Liver (tissue), 9 donors: ENCODE measurements around the gene BCAS4. TPM values are rescaled to one million over a fixed set of nuclear protein-coding genes. Genes with fewer than 3 reads are reported as not detected.

Experiments
- DNase-seq: peaks from one replicate; pipeline ENCODE4 v3.0.0-alpha.2; 2017; ENCODE audit warnings: low spot score
- H3K27ac ChIP-seq, 2 donors: one replicate each; pipeline ENCODE4 v1.7.0; 2013; ENCODE audit warnings: inconsistent platforms in 2 of 2, low read length in 2 of 2, control low read depth in 1 of 2, low read depth in 1 of 2, mild to moderate bottlenecking in 1 of 2
- H3K27me3 ChIP-seq, 4 donors: one replicate each; pipeline versions ENCODE4 v1.6.1 to v1.7.0; 2013; ENCODE audit warnings: low read length in 3 of 4, inconsistent platforms in 1 of 4, mild to moderate bottlenecking in 1 of 4, moderate library complexity in 1 of 4; ENCODE audit not compliant: control insufficient read depth in 4 of 4, insufficient read depth in 4 of 4
- H3K36me3 ChIP-seq, 4 donors: one replicate each; pipeline versions ENCODE4 v1.6.1 to v1.7.0; 2013; ENCODE audit warnings: low read length in 3 of 4, mild to moderate bottlenecking in 3 of 4, low read depth in 1 of 4, moderate library complexity in 1 of 4; ENCODE audit not compliant: control insufficient read depth in 4 of 4, insufficient read depth in 3 of 4
- H3K4me1 ChIP-seq, 4 donors: one replicate each; pipeline versions ENCODE4 v1.6.1 to v1.7.0; 2013; ENCODE audit warnings: low read length in 3 of 4, mild to moderate bottlenecking in 3 of 4, moderate library complexity in 1 of 4; ENCODE audit not compliant: control insufficient read depth in 4 of 4, insufficient read depth in 4 of 4
- H3K4me3 ChIP-seq, 3 donors: one replicate each; pipeline versions ENCODE4 v1.6.1 to v1.7.0; 2013; ENCODE audit warnings: low read length in 3 of 3, control low read depth in 1 of 3, low read depth in 1 of 3, mild to moderate bottlenecking in 1 of 3
- H3K9ac ChIP-seq, 2 donors: one replicate each; pipeline ENCODE4 v1.7.0; 2013; ENCODE audit warnings: low read length in 2 of 2, mild to moderate bottlenecking in 2 of 2, moderate library complexity in 2 of 2, control low read depth in 1 of 2, low read depth in 1 of 2
- H3K9me3 ChIP-seq, 4 donors: one replicate each; pipeline versions ENCODE4 v1.6.1 to v1.7.0; 2013; ENCODE audit warnings: low read length in 3 of 4; ENCODE audit not compliant: control insufficient read depth in 4 of 4
- CTCF ChIP-seq: fragments of 150-350 bp; IDR thresholded peaks from 2 replicates; pipeline ENCODE4 v1.5.1; 2017; ENCODE audit warnings: improper control_type of control experiment, low read depth, low read length; ENCODE audit not compliant: missing input control
- EGR1 ChIP-seq, 2 donors: IDR thresholded peaks; 2 replicates each; pipeline ENCODE4 v1.6.1; 2016 to 2018; ENCODE audit warnings: antibody characterized with exemption in 2 of 2, low read depth in 2 of 2
- FOXA1 ChIP-seq: IDR thresholded peaks from 2 replicates; pipeline ENCODE4 v1.6.1; 2016; ENCODE audit warnings: antibody characterized with exemption
- FOXA2 ChIP-seq: IDR thresholded peaks from 2 replicates; pipeline ENCODE4 v1.6.1; 2016; ENCODE audit warnings: antibody characterized with exemption
- GABPA ChIP-seq, 2 donors: IDR thresholded peaks in 1 of 2; conservative IDR thresholded peaks in 1 of 2; 2 replicates each; pipeline ENCODE4 v1.6.1; 2016; ENCODE audit warnings: antibody characterized with exemption in 2 of 2, mild to moderate bottlenecking in 1 of 2, moderate library complexity in 1 of 2
- HNF4G ChIP-seq: IDR thresholded peaks from 2 replicates; pipeline ENCODE4 v1.6.1; 2016; ENCODE audit warnings: antibody characterized with exemption
- JUND ChIP-seq, 2 donors: IDR thresholded peaks; 2 replicates each; pipeline ENCODE4 v1.6.1; 2016; ENCODE audit warnings: antibody characterized with exemption in 2 of 2
- NR2F2 ChIP-seq: IDR thresholded peaks from 2 replicates; pipeline ENCODE4 v1.6.1; 2016; ENCODE audit warnings: antibody characterized with exemption
- RAD21 ChIP-seq, 2 donors: IDR thresholded peaks; 2 replicates each; pipeline ENCODE4 v1.6.1; 2016; ENCODE audit warnings: antibody characterized with exemption in 2 of 2, mild to moderate bottlenecking in 2 of 2
- REST ChIP-seq: IDR thresholded peaks from 2 replicates; pipeline ENCODE4 v1.6.1; 2016; ENCODE audit warnings: antibody characterized with exemption, mild to moderate bottlenecking
- RXRA ChIP-seq, 2 donors: IDR thresholded peaks; 2 replicates each; pipeline ENCODE4 v1.6.1; 2017 to 2018; ENCODE audit warnings: antibody characterized with exemption in 2 of 2, mild to moderate bottlenecking in 1 of 2
- SP1 ChIP-seq: IDR thresholded peaks from 2 replicates; pipeline ENCODE4 v1.6.1; 2018; ENCODE audit warnings: antibody characterized with exemption, mild to moderate bottlenecking
- TAF1 ChIP-seq: conservative IDR thresholded peaks from 2 replicates; pipeline ENCODE4 v1.6.1; 2016; ENCODE audit warnings: antibody characterized with exemption, mild to moderate bottlenecking
- YY1 ChIP-seq: IDR thresholded peaks from 2 replicates; pipeline ENCODE4 v1.6.1; 2016; ENCODE audit warnings: antibody characterized with exemption, mild to moderate bottlenecking
- WGBS: extraction: QIAGEN DNeasy Blood & Tissue Kit; methylation state at CpG from one replicate; pipeline ENCODE4 v1.1.7; 2013; 5-methylcytosine and 5-hydroxymethylcytosine counted together
- polyA plus RNA-seq, 2 donors: library from polyadenylated mRNA; stranded (reverse) in 1 of 2; unstranded in 1 of 2; fragments of 200-250 nt in 1 of 2; fragments of >200 nt in 1 of 2; fragmentation: Nextera tagmentation in 1 of 2; extraction: Ambion mirVana in 1 of 2; gene quantifications; one replicate each; pipeline versions ENCODE4 v1.2.1 to v1.2.3, GENCODE V29; 2013 to 2015
- total RNA-seq, 2 donors: library from RNA; depleted of rRNA; stranded (reverse); fragments of >200 nt; gene quantifications; one replicate each; pipeline ENCODE4 v1.2.3, GENCODE V29; 2014
- TF ChIP-seq, protein P1 (sequence below): IDR thresholded peaks from 2 replicates; pipeline ENCODE4 v1.6.1; 2016; ENCODE audit warnings: antibody characterized with exemption
- donor health status: healthy.
- donor health status: healthy.
- donor health status: healthy.
- donor health status: healthy.
- donor health status: healthy.

The BCAS4 gene, protein sequence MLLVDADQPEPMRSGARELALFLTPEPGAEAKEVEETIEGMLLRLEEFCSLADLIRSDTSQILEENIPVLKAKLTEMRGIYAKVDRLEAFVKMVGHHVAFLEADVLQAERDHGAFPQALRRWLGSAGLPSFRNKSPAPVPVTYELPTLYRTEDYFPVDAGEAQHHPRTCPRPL
- total RNA-seq (under 1 TPM; 0.47 to 0.50 TPM), polyA plus RNA-seq (under 1 TPM; 0.25 to 0.47 TPM)

GRCh38 chr20:50794846-50795634 is at the start of gene BCAS4:
Gene BCAS4, plus strand, starts transcription at chr20:50795061. Its CDS starts 23 bp downstream, at chr20:50795084.
- Histone ChIP-seq H3K4me1 (peaks cover 4 to 16% (median 14%) of the 10 kb centered on the region in 4 donors), H3K4me3 (peak within 1 kb of the TSS; percentile 67 to 89 (median 77)), H3K9ac (peak within 1 kb of the TSS; percentile 37 to 53), H3K27me3 (no peaks in the 10 kb centered on the region), H3K27ac (peak within 1 kb of the TSS in 1 of 2 donors; percentile 20), H3K9me3 (no peaks in the 10 kb centered on the region), H3K36me3 (no peaks in the 10 kb centered on the region)
- TF ChIP-seq TAF1, result no peak
- peak; percentile 82 to 94 for TF ChIP-seq EGR1 (IDR thresholded peaks at IDR 0.05; ENCODE audit: low read depth in 2 of 2)
- TF ChIP-seq RXRA (IDR thresholded peaks at IDR 0.05), result no peak
- peak; percentile 44 to 64 for TF ChIP-seq RAD21 (IDR thresholded peaks at IDR 0.05)
- TF ChIP-seq, protein P1, sequence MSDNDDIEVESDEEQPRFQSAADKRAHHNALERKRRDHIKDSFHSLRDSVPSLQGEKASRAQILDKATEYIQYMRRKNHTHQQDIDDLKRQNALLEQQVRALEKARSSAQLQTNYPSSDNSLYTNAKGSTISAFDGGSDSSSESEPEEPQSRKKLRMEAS, result no peak
- TF ChIP-seq REST, result no peak
- TF ChIP-seq CTCF, result peak; percentile 99
- no peak for TF ChIP-seq HNF4G
- no peak for TF ChIP-seq GABPA (IDR thresholded peaks at IDR 0.05 in 1 of 2, conservative IDR thresholded peaks at IDR 0.05 in 1 of 2)
- no peak for TF ChIP-seq NR2F2
- no peak for TF ChIP-seq FOXA1
- TF ChIP-seq YY1, result no peak
- TF ChIP-seq SP1, result no peak
- DNase-seq, result peak; percentile 83
- under 1% methylated on average over 92 of the region's 92 CpGs for WGBS

DNA sequence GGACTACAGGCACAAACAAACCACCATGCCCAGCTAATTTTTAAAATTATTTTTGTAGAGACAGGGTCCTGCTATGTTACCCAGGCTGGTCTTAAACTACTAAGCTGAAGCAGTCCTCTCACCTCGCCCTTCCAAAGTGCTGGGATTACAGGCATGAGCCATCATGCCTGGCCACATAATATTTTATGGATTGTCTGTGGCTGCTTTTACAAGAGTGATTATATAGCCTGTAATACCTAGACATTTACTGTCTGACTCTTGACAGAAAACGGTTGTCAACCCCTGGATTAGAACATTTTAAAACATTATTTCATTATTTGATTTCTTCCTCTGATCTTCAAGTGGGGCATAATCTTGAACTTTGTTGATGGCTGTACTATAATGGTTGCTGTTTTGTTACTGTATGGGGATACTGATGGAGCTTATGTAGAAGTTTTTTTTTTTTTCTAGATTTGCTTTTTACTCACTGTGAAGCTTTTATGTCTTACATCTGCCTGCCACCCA is 49.2 kb upstream of the BCAS4 start:
- H3K27ac ChIP-seq, result peak overlapping the region; percentile 64 to 65
- 73% methylated on average over 2 of the region's 2 CpGs for WGBS
- peaks cover 3 to 58% (median 49%) of the 10 kb centered on the region in 4 donors for H3K4me1 ChIP-seq
- DNase-seq, result no peak
- H3K4me3 ChIP-seq, result no peak overlapping the region
- H3K27me3 ChIP-seq, result no peaks in the 10 kb centered on the region
- no peaks in the 10 kb centered on the region for H3K9me3 ChIP-seq
- peaks cover 0 to 5% (median 3%) of the 10 kb centered on the region in 4 donors for H3K36me3 ChIP-seq
- H3K9ac ChIP-seq, result no peak overlapping the region
- TF ChIP-seq, protein P1, result no peak
- TF ChIP-seq FOXA2 (no peak), SP1 (no peak), GABPA (IDR thresholded peaks at IDR 0.05 in 1 of 2, conservative IDR thresholded peaks at IDR 0.05 in 1 of 2) (no peak), JUND (IDR thresholded peaks at IDR 0.05) (no peak), YY1 (no peak), EGR1 (IDR thresholded peaks at IDR 0.05; ENCODE audit: low read depth in 2 of 2) (no peak), CTCF (no peak), RXRA (IDR thresholded peaks at IDR 0.05) (no peak), REST (no peak), HNF4G (no peak), TAF1 (no peak), RAD21 (IDR thresholded peaks at IDR 0.05) (no peak), FOXA1 (no peak)
